Panc1 (cell line): Measurements from ENCODE around the gene HOXD13.

ENCODE experiments used
- POLR2AphosphoS5 ChIP-seq: IDR thresholded peaks from 2 replicates; pipeline ENCODE4 v1.6.1; 2012; ENCODE audit warnings: mild to moderate bottlenecking, low read depth, low read length, moderate library complexity
- SIN3A ChIP-seq: IDR thresholded peaks from 2 replicates; pipeline ENCODE4 v1.6.1; 2012; ENCODE audit warnings: low read depth, mild to moderate bottlenecking, low read length, moderate library complexity, borderline replicate concordance; ENCODE audit not compliant: insufficient read depth
- TCF7L2 ChIP-seq: IDR thresholded peaks from 2 replicates; pipeline ENCODE4 v1.6.1; 2011; ENCODE audit warnings: mild to moderate bottlenecking, low read depth, low read length, inconsistent platforms
- TF ChIP-seq, protein P1 (sequence below): fragments of 450-650 bp; IDR thresholded peaks from 2 replicates; pipeline ENCODE4 v1.5.1; 2017; ENCODE audit warnings: mild to moderate bottlenecking
- TF ChIP-seq, protein P2 (sequence below), 2 experiments: IDR thresholded peaks; 2 replicates each; pipeline ENCODE4 v1.6.1; 2011 to 2012; ENCODE audit warnings: low read depth in 2 of 2, control low read depth in 1 of 2, low read length in 1 of 2, mild to moderate bottlenecking in 1 of 2, moderate library complexity in 1 of 2; ENCODE audit not compliant: insufficient read depth in 1 of 2

DNA sequence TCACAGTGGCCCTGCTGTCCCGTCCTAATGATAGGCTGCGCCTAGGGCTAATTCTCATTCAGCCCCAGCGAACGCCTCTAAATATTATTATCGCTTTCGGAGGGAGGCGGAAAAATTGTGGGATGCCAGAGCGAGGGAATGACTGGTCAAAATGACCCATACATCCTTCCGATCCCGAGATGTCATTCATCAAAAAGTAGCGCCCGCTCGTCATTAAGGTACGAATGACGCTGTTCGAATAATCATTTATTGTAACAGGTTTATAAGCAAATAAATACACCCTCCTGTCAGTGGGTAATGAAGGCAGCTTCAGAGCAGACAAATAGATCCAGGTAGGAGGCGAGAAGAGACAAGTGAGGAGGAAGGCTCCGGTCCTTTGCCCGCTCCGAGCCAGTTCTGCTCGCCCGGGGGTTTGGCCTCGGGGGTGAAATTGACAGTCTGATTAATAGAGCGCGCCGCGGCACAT, 8.7 kb upstream of the HOXD13 start, which contains the start of gene EVX2:
- TF ChIP-seq, protein P1, sequence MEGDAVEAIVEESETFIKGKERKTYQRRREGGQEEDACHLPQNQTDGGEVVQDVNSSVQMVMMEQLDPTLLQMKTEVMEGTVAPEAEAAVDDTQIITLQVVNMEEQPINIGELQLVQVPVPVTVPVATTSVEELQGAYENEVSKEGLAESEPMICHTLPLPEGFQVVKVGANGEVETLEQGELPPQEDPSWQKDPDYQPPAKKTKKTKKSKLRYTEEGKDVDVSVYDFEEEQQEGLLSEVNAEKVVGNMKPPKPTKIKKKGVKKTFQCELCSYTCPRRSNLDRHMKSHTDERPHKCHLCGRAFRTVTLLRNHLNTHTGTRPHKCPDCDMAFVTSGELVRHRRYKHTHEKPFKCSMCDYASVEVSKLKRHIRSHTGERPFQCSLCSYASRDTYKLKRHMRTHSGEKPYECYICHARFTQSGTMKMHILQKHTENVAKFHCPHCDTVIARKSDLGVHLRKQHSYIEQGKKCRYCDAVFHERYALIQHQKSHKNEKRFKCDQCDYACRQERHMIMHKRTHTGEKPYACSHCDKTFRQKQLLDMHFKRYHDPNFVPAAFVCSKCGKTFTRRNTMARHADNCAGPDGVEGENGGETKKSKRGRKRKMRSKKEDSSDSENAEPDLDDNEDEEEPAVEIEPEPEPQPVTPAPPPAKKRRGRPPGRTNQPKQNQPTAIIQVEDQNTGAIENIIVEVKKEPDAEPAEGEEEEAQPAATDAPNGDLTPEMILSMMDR, result no peak
- TF ChIP-seq TCF7L2 (no peak), SIN3A (no peak), POLR2AphosphoS5 (no peak)
- TF ChIP-seq, protein P2, sequence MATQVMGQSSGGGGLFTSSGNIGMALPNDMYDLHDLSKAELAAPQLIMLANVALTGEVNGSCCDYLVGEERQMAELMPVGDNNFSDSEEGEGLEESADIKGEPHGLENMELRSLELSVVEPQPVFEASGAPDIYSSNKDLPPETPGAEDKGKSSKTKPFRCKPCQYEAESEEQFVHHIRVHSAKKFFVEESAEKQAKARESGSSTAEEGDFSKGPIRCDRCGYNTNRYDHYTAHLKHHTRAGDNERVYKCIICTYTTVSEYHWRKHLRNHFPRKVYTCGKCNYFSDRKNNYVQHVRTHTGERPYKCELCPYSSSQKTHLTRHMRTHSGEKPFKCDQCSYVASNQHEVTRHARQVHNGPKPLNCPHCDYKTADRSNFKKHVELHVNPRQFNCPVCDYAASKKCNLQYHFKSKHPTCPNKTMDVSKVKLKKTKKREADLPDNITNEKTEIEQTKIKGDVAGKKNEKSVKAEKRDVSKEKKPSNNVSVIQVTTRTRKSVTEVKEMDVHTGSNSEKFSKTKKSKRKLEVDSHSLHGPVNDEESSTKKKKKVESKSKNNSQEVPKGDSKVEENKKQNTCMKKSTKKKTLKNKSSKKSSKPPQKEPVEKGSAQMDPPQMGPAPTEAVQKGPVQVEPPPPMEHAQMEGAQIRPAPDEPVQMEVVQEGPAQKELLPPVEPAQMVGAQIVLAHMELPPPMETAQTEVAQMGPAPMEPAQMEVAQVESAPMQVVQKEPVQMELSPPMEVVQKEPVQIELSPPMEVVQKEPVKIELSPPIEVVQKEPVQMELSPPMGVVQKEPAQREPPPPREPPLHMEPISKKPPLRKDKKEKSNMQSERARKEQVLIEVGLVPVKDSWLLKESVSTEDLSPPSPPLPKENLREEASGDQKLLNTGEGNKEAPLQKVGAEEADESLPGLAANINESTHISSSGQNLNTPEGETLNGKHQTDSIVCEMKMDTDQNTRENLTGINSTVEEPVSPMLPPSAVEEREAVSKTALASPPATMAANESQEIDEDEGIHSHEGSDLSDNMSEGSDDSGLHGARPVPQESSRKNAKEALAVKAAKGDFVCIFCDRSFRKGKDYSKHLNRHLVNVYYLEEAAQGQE (IDR thresholded peaks at IDR 0.05; ENCODE audit: insufficient read depth in 1 of 2, low read depth in 2 of 2, low read length in 1 of 2), result no peak
